SKM-1 (cell line): Measurements from ENCODE around the gene BIRC3.
A peak's percentile ranks its signal among the peaks of the same experiment; 100 is the strongest.
"Not testable (repeated sequence)": the region's sequence is repeated elsewhere in the genome, so short reads cannot be mapped to it uniquely, and the experiment has no call there.

Experiments
- DNase-seq: peaks from one replicate; lab custom pipeline; 2025; ENCODE audit not compliant: unreplicated experiment; lab: John Stamatoyannopoulos, UW

The BIRC3 gene

GRCh38 chr11:102323542-102324251 lies 6.4 kb downstream of the BIRC3 start:
- no peak for DNase-seq

- no peak for DNase-seq
Measured at GRCh38 chr11:102325088-102325487, 7.8 kb downstream of the BIRC3 start.

- DNase-seq, result no peak
Measured at GRCh38 chr11:102328748-102329147, 11.5 kb downstream of the BIRC3 start.

DNA sequence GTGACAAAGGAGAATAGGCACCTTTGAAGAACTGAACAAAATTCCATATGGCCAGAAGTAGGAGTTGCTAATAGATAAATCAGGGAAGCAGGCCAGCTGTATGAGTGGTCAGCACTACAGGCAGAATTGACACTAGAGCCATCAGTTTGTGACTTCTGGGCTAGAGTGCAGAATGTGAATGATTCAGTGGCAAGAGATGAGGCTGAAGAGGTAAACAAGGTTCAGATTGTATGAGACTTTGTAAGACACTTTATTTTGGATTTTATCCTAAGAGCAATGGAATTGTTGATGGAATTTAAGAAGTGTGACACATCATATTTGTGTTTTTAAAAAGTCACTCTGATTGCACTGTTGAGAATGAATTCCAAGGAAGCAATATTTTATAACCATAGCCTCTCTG lies 12.9 kb downstream of the BIRC3 start:
- no peak for DNase-seq

- no peak for DNase-seq
Measured at GRCh38 chr11:102331341-102331740, 14.1 kb downstream of the BIRC3 start.

DNA sequence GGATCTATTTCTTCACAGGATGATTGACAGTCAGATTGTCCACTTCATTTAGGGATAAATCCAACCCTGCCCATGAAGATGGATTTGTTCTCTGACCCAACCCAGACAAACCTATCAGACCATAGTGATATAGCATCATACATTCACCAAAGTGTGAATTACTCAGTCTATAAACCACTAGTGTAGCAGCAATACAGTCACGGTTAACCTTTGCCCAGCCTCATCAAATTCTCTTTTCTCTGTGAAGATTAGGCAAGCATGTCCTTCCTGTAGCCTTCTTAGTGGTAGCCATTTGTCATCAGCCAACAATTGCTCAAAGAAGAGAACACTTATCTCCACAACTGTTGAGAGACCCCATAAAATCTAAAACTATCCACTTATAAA lies 15.3 kb downstream of the BIRC3 start:
- DNase-seq, result no peak

GRCh38 chr11:102338479-102339010 lies 21.3 kb downstream of the BIRC3 start:
- no peak for DNase-seq

GRCh38 chr11:102341311-102341710 lies 24.0 kb downstream of the BIRC3 start:
- not testable (repeated sequence) for DNase-seq

DNA sequence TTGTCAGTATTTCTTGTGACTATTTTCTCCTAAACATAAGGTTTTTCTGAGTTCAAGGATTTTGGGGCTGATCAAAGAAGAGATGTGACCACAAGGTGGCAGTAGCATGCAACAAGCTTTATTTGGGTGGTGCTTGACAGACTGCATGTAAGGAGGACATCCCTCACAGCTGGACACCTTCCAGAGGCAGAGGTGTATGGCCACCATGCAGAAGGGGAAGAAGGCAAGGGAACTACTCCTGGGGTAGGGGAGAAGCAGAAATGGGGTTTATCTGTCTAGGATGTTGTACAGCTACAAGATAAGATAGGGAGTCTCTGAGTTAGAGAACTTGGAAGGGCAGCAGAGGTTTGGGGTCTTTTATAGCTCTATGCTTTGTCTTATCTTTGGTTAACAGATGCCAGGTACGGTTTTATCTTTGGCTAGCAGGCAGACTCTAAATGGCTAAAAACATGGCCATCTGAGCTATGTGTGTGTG lies 24.6 kb downstream of the BIRC3 start:
- peak; percentile 73 for DNase-seq

DNA sequence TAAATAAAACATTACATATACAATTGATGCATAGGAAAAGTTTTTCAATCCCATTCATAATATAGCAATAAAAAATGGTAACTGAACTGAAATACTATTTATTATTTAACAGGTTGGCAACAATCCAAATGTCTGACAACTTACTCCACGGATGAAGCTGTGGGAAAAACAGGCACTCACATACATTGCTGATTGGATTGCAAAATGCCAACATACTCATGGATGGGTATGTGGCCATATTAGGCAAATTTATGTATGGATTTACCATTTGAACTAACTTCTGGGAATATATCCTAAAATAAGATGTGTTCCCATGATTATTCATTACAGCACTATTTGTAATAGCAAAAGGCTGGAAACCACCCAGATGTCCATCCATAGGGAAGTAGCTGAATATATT lies 26.5 kb downstream of the BIRC3 start:
- DNase-seq, result no peak

GRCh38 chr11:102345904-102346303 lies 28.6 kb downstream of the BIRC3 start:
- DNase-seq, result no peak

DNA sequence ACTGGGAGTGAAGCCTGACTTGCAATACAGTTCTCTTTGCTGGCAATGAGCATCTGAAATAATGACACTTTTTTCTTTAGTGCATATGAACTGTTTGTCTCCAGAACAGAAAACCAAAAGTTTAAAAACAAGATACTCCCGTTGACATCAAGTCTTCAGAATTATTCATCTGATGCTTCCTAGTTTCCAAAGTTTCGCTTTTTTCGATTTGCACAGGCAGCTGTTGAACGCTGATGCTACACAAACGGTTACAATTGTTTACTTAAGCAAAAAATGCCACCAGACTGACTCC lies 29.1 kb downstream of the BIRC3 start:
- no peak for DNase-seq

DNA sequence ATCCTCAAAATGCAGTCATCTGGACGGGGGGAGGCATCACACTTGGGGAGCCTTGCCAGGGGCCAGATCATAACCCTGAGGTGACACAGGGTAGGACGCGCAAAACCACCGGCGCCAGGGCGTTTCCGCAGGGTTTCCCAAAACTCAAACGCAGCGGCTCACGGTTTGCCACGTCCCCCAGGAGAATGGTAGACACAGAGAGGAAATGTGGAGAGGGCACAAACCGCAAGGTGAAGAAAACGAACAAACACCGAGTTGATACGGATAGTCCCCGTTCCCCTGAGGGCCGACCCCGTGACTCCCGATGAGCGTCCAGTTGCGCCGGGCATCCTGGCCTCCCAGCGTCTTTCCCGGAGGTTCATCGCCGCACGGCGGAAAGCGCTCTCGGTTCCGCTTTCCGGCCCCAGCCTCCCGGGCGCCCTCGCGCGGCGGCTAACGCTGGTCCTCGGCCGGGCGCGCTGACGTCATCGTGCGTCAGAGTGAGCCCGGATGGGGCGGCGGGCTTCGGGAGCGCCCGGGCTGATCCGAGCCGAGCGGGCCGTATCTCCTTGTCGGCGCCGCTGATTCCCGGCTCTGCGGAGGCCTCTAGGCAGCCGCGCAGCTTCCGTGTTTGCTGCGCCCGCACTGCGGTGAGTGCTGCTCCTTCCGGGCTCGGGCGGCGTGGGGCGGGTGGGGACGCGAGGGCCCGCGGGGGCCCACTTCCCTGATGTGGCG lies 29.6 kb downstream of the BIRC3 start, which contains the start of gene BIRC2:
Gene BIRC2, plus strand, starts transcription at position 467 of the 714 bp plus-strand sequence. CDS start 2,641 bp downstream, outside the sequence.
- DNase-seq, result peak; percentile 83

DNA sequence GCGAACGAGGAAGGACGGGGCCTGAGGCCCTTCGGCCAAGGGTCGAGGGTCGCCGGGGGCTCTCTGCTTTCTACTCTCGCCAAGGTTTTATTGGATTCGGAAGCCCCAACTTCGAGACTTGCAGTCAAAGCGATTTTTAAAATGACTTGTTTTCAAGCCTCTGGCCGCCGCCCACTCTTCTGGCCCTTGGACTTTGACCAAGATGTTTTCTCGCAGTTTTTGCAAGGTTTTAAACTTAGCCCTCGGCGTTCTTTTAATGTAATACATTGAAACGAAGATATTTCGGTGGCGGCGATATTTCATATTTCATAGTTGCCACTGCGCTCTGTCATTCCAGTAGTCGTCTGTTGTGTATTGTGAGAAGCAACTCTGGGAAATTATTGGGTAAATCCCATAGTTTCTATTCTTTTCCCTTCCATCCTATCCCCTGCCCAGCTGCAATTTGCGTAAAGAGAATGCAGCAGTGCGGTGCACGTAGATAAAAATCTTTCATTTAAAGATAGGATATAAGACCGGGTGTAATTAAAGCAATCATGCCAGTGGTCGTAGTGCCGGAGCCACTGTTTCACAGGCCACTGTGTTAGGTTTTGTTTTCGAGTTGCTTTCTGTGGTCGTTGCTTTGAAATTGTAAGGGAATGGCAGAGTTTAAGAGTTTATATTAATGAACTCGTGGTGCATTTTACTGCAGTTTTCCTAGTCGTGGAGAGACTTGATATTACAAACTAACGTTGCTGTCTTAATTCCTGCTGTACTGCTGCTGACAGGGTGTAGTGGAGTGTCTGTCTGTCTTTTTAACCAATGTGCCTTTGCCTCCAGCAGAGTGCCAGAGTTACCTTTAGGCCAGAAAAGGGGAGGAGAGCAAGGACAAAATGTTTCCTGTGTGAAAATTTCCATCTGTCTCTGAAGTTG lies 30.4 kb downstream of the BIRC3 start:
- no peak for DNase-seq

- no peak for DNase-seq
Measured at GRCh38 chr11:102357116-102357515, 39.8 kb downstream of the BIRC3 start.

DNA sequence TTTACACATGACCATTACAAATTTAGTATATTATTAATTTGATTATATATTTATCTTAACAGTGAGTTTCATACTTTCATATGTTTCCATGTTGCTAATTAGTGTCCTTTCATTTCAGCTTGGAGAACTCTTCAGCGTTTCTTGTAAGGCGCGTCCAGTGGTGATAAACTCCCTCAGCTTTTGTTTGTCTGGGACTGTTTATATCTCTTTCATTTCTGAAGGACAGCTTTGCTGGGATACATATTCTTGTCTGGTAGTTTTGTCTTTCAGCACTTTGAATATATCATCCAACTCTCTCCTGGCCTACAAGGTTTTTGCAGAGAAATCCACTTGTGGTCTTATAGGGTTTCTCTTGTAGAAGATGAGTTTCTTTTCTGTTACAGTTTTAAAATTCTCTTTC lies 42.1 kb downstream of the BIRC3 start:
- no peak for DNase-seq

DNA sequence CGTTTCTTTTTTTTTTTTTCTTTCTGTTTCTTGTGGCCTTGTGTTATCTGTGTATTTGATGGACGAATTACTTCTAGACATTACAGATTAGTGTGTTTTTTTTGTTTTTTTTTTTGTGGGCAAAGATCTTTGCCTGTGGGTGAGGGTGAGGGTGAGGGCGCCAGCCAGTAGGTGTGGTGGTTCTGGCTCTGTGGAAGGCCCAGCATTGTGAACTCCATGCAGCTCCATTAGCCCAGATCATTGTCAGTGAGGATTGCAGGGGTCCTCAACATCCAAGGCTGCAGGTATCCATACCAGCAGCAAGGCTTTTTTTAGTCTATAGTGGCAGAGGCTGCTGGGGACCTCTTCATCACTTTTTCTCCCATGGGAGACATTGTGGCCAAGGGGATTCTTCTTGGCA lies 43.4 kb downstream of the BIRC3 start:
- no peak for DNase-seq

DNA sequence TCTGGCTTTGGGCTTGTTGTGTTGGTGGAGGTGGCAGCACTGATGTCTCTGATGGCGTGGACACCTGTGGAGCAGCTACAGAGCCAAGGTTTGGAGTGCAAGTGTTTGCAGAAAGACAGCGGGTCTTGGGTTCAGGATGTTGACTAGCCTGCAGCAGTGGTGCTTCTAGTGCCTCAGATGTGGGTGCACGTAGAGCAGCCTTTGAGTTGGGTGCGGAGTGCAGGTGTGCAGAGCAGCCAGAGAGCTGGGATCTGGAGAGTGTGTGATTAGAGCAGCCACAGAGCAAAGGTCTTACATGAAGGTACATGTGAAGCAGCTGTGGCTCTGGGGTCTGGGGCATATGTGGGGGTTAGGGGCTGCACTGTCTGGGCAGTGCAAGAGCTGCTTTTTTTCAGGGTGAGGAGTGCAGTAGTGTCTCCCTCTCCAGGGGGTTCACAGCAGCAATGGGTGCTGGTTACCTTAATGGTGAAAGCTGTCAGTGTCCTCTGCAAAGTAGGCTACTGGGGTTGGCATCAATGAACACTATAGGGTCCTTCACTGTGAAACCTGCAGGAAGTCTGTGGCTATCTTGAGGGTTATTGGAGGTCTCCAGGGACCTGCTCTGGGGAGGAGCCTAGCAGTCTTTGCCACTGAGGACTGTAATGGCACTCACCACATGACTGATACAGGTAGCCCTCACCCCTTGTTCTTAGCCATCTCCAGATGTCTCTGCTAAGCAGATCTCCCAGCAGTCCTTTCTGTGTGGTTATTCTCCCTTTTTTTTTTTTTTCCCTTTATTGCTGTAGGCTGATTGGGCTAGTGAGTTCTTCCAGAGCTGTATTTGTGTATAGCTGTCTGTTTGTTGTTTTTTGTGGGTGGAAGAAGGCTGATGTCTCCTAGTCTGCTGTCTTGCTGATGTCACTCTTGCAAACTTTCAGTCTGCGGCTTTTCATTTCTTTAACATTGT lies 44.1 kb downstream of the BIRC3 start:
- no peak for DNase-seq

DNA sequence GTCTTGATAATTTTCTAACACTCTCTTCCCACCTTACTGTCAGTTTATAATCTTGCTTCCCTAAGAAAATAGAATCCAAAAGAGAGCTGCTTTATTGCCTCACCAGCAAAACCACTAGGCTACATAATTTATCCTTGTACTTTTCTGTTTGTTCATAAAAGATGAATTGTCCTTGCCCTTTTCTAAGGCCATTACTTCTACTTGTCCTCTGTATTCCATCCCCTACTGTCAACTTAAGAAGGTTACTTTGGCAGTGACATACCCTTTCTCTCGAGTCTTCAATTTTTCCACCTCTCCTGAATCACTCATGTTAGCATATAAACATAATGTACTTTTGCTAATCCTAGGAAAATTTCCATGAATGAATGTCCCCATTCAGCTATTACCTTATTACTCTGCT lies 47.7 kb downstream of the BIRC3 start:
- DNase-seq, result no peak

- no peak for DNase-seq
Measured at GRCh38 chr11:102367364-102367763, 50.1 kb downstream of the BIRC3 start.
